ENCODE data around the gene MITF.

DNA sequence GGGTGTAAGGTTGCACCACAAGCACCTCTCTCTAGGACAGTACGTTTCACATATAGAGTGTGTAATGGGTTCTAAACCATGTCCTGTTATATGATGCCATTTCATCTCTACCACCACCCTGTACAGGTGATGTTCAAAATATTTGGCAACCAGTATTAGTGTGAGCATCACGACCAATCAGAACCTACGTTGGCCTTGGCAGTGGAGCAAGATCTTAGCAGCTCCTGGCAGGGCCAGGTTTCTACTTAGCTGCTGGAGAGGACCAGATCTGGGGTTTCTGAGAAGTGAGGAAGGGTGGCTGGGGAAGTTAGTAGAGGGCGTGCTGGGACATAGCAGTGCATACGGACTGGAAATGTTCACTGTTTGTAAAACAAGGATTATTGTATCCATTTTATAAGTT lies 23.1 kb upstream of the MITF start:
- TF ChIP-seq POLR2A (IDR thresholded peaks at IDR 0.05; ENCODE audit: borderline replicate concordance, extremely low read depth, insufficient read depth, insufficient read length) (no peak), CTCF (IDR thresholded peaks at IDR 0.05 in 2 of 3, conservative IDR thresholded peaks at IDR 0.05 in 1 of 3; ENCODE audit: borderline replicate concordance in 1 of 3, insufficient read depth in 1 of 3, low read depth in 2 of 3, low read length in 2 of 3) (no peak)

Data from HCT116 (cell line).